Tibial nerve (tissue), 4 donors: ENCODE results near the gene TLK1.

Experiments used
- CTCF ChIP-seq, 5 experiments: fragments of 200-600 bp in 3 of 5; fragments of 450-650 bp in 2 of 5; sonication (generic) in 3 of 5; IDR thresholded peaks; one replicate each; pipeline ENCODE4 v1.5.1; 2016 to 2019; ENCODE audit warnings: antibody characterized with exemption in 5 of 5, mild to moderate bottlenecking in 3 of 5, moderate library complexity in 2 of 5
- EP300 ChIP-seq, 2 donors: sonication (generic); formaldehyde crosslinking; IDR thresholded peaks; one replicate each; pipeline ENCODE4 v1.6.1; 2017; ENCODE audit warnings: antibody characterized with exemption in 2 of 2, mild to moderate bottlenecking in 1 of 2
- POLR2A ChIP-seq, 2 donors: fragments of 450-650 bp; IDR thresholded peaks; one replicate each; pipeline ENCODE4 v1.6.1; 2017; ENCODE audit warnings: antibody characterized with exemption in 2 of 2, mild to moderate bottlenecking in 2 of 2, moderate library complexity in 2 of 2

DNA sequence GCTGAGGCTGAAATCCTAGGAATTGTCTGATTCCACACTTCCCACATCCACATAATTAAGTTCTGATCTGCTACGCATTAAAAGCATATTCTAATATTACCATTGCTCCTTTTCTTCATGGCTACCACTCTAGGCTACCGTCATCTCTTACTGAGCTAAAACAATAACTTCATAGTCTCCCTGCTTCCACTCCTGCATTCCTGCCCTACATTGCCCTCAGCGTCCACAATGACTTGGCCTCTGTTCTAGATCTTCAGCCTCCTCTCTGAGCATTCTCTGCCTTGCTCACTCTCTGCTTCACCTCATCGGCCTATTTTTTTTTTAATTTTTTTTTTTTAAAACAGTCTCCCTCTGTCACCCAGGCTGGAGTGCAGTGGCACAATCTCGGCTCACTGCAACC lies 15.8 kb upstream of the TLK1 start:
- TF ChIP-seq CTCF (IDR thresholded peaks at IDR 0.05): no peak
- TF ChIP-seq EP300 (IDR thresholded peaks at IDR 0.05): no peak
- no peak for TF ChIP-seq POLR2A (IDR thresholded peaks at IDR 0.05)
